ENCODE results near the gene GRPR.

GRPR gene

DNA sequence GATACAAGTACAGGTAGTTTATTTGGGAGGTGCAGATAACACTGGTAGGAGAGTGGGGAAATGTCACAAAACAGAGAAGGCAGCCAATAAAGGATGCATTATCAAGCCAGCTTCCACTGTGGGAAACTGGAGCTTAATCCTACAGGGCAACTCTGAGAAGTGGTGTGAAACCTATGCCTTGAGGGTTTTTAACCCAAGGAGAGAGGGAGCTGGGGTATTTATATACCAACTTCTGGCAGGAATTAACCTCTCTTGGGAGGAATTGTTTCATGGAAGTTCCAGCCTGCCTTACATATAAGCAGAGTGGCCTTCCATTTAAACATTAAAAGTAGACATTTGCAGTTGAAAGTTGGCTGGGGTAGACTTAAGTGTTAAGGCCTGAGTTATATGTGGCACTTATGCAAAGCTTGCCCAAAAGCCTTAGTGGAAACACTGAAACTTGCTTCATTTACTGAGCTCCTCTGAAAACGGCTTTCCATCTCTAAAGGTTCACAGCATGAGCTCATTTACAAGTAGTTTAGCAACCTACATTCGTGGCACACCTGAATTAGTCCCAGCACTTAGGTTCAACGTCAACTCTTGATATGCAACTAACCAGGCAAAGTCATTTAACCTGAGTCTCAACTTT, 63.1 kb downstream of the GRPR start:
- FAIRE-seq = no peak

DNA sequence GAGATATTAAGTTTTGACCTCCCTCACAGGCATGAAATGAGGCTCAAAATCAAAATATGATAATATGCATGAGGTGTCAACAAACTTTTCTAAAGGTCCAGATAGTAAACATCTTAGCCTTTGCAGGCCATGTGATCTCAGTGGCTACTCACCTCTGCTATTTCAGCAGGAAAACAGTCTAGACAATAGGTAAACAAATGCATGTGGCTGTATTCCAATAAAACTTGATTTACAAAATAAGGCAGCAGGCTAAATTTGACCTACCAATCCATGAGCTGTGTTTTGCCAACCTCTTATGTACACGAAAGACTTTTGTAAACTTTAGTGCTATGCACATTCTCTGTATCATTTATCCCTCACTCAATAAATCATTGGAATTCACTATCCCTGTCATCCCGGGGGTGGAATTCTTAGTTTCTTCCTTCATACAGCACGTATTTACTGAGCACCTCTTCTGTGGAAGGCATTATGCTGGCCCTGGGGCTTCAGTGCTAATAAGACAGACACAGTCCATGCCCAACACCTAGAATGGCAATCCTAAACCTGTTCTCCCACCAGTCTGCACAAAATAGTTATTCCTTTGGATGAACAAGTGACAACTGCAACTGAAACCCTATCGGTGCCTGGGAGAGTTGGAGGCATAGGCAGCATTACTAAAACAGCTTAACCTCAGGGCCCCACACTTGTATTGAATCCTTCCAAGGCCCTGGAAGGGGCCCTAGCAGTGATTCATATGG, 63.8 kb downstream of the GRPR start:
- FAIRE-seq = no peak

DNA sequence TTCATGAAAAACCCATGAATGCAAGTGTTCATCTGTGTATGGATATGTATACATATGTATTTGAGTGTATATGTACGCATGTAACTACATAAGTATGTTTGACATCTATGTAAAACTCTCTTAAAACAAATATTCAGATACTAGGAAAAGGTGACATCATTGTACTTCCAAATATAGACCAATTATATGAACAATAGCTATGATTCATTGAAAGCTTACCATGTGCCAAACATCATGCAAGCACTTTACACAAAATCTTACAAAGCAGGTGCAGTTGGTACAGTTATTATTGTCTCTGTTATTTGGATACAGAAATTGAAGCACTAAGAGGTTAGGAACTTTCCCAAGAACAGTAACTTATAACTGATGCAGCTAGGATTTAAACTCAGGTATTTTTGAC, 65.3 kb downstream of the GRPR start:
- FAIRE-seq = no peak

DNA sequence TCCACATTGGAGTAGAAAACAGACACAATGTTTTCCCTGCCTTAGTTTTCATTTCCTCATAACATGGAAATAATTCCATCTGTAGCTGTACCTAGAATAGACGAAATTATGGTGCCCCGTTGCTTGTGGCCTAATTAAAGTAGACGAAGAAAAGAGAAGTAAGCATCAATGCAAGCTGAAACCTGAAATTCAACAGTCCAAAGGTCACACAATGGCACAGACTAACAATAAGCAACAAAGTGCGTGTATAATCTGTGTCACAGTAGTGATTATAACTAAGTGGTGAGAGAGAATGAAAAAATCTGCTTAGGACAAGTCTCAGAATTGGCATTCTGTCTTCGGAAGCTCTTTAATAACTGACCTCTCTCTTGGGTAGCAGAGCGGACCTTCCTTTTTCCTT, 68.2 kb downstream of the GRPR start:
- no peak for FAIRE-seq

DNA sequence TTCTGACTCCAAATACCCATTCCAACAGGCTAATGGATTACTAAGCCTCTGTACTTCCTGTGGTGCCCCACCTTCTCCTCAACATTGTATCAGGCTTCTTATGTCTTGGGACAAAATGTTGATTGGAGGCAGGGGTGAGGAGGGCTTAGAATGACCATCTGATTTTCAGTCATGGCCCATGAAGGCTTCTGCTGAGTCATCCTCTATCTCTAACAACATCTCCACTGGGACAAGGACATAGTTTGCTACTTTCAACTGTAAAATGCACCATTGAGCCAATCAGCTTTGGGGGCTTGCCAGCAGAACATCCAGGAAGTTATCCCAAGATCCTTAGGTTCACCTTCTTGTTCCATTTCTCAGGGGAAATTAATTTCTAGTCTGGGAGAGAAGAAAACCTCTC, 73.5 kb downstream of the GRPR start:
- no peak for FAIRE-seq

DNA sequence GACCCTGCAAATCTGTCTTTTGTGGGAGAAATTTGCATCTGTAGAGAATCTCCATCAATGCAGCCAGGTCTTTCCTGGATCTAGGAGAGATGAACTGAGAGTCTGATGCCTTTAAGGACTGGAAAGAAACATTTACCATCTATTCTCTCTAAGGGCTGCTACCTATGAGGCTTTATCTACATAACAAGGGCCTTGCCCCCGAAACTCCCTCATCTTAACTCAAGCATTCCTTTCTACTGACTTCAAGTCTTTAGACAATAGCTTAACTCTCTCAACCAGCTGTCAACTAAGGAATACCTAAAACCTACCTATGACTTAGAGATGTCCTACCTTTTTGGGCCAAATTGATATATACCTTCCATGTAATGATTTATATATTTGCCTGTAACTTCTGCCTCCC, 76.0 kb downstream of the GRPR start:
- no peak for FAIRE-seq

DNA sequence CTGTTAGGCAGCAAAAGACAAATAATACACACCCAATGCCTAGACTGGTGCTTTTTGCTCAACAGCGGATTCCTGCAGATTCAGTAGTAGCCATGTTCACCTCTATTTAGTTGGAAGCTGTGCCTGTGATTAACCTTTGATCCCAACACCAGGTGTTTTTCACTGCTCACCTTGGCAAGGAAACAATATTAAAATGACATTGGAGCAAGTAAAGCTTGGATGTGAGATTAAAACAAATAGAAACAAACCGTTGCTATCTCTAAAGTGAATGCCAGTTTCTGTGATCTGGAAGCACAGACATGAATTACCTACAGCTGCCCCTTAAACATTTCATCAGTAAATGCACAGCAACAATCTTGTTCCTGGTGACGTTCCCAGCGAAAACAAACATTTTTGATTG, 79.6 kb downstream of the GRPR start:
- no peak for FAIRE-seq

Measured in A204.1 (cell line).